Measurements from ENCODE around the gene CHCHD3. TPM values are rescaled to one million over a fixed set of nuclear protein-coding genes. Genes with fewer than 3 reads are reported as not detected.

CHCHD3 gene
- total and polyA plus RNA-seq, 4 donors, result 29.1 to 50.3 (median 36.0) TPM

- Histone ChIP-seq H3K27me3 (ENCODE audit: control insufficient read depth in 1 of 2, insufficient read depth in 2 of 2, low read length in 1 of 2) (no peaks in the 10 kb centered on the region), H3K4me1 (ENCODE audit: control insufficient read depth in 1 of 2, insufficient read depth in 2 of 2, low read length in 2 of 2) (peaks cover 0 to 2% of the 10 kb centered on the region in 2 donors), H3K36me3 (ENCODE audit: control insufficient read depth in 1 of 2, insufficient read depth in 2 of 2, low read length in 1 of 2) (no peaks in the 10 kb centered on the region), H3K4me3 (ENCODE audit: low read length in 2 of 2) (no peak overlapping the region), H3K9me3 (ENCODE audit: control insufficient read depth, low read length) (no peaks in the 10 kb centered on the region), H3K27ac (ENCODE audit: low read depth in 1 of 2, low read length in 2 of 2) (no peak overlapping the region)
- no peak for DNase-seq
- intact Hi-C loops (cut with DNase I), result no loop called here
- ATAC-seq (ENCODE audit: low FRiP score), result no peak
Observed at GRCh38 chr7:133015888-133016287, 66.0 kb downstream of the CHCHD3 start.

GRCh38 chr7:133011746-133012145 lies 70.1 kb downstream of the CHCHD3 start:
- H3K27ac ChIP-seq (ENCODE audit: low read depth in 1 of 2, low read length in 2 of 2), result no peak overlapping the region
- H3K36me3 ChIP-seq (ENCODE audit: control insufficient read depth in 1 of 2, insufficient read depth in 2 of 2, low read length in 1 of 2), result no peaks in the 10 kb centered on the region
- H3K4me3 ChIP-seq (ENCODE audit: low read length in 2 of 2), result no peak overlapping the region
- intact Hi-C loops (cut with DNase I), result no loop called here
- H3K4me1 ChIP-seq (ENCODE audit: control insufficient read depth in 1 of 2, insufficient read depth in 2 of 2, low read length in 2 of 2), result no peaks in the 10 kb centered on the region
- ATAC-seq (ENCODE audit: low FRiP score), result no peak
- no peaks in the 10 kb centered on the region for H3K9me3 ChIP-seq (ENCODE audit: control insufficient read depth, low read length)
- H3K27me3 ChIP-seq (ENCODE audit: control insufficient read depth in 1 of 2, insufficient read depth in 2 of 2, low read length in 1 of 2), result no peaks in the 10 kb centered on the region
- no peak for DNase-seq
- WGBS, 2 donors, result 96 to 97% methylated on average over 5 of the region's 5 CpGs

GRCh38 chr7:133009426-133010252 lies 72.3 kb downstream of the CHCHD3 start:
- ATAC-seq (ENCODE audit: low FRiP score), result no peak

DNA sequence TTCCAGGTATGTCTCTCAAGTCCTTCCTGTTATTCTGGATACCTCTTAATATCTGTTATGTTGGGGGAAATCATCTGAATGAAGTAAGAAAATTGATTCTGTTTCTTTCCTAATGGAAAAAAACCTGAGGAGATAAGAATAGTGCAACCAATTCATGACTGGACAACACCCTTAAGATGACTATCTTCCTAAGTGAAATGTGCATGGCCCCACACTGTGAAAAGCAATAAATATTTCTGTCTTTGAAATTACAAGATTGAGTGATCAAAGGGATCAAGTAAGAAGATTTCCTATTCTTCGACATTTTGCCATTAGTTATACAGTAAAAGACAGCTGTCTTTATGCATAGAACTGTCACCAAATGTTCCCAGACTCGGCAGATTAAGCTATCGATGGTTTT lies 73.9 kb downstream of the CHCHD3 start:
- Histone ChIP-seq H3K27me3 (ENCODE audit: control insufficient read depth in 1 of 2, insufficient read depth in 2 of 2, low read length in 1 of 2) (no peaks in the 10 kb centered on the region), H3K9me3 (ENCODE audit: control insufficient read depth, low read length) (no peaks in the 10 kb centered on the region), H3K27ac (ENCODE audit: low read depth in 1 of 2, low read length in 2 of 2) (no peak overlapping the region), H3K4me3 (ENCODE audit: low read length in 2 of 2) (no peak overlapping the region), H3K4me1 (ENCODE audit: control insufficient read depth in 1 of 2, insufficient read depth in 2 of 2, low read length in 2 of 2) (peaks cover 0 to 6% of the 10 kb centered on the region in 2 donors), H3K36me3 (ENCODE audit: control insufficient read depth in 1 of 2, insufficient read depth in 2 of 2, low read length in 1 of 2) (no peaks in the 10 kb centered on the region)
- DNase-seq (no peak), ATAC-seq (ENCODE audit: low FRiP score) (no peak)
- 77 to 88% methylated on average over 3 of the region's 3 CpGs for WGBS, 2 donors
- intact Hi-C loops (cut with DNase I), result no loop called here

More at GRCh38 chr7:133009426-133010252, 72.3 kb downstream of the CHCHD3 start:
- no peak for DNase-seq
- Histone ChIP-seq H3K4me1 (ENCODE audit: control insufficient read depth in 1 of 2, insufficient read depth in 2 of 2, low read length in 2 of 2) (no peaks in the 10 kb centered on the region), H3K36me3 (ENCODE audit: control insufficient read depth in 1 of 2, insufficient read depth in 2 of 2, low read length in 1 of 2) (no peaks in the 10 kb centered on the region), H3K27ac (ENCODE audit: low read depth in 1 of 2, low read length in 2 of 2) (no peak overlapping the region), H3K9me3 (ENCODE audit: control insufficient read depth, low read length) (no peaks in the 10 kb centered on the region), H3K27me3 (ENCODE audit: control insufficient read depth in 1 of 2, insufficient read depth in 2 of 2, low read length in 1 of 2) (no peaks in the 10 kb centered on the region), H3K4me3 (ENCODE audit: low read length in 2 of 2) (no peak overlapping the region)
- intact Hi-C loops (cut with DNase I), result no loop called here
- WGBS, 2 donors, result 89 to 92% methylated on average over 7 of the region's 7 CpGs

- H3K27me3 ChIP-seq (ENCODE audit: control insufficient read depth in 1 of 2, insufficient read depth in 2 of 2, low read length in 1 of 2), result no peaks in the 10 kb centered on the region
- ATAC-seq (ENCODE audit: low FRiP score) (no peak), DNase-seq (no peak)
- no peak overlapping the region for H3K4me3 ChIP-seq (ENCODE audit: low read length in 2 of 2)
- peaks cover 0 to 9% of the 10 kb centered on the region in 2 donors for H3K4me1 ChIP-seq (ENCODE audit: control insufficient read depth in 1 of 2, insufficient read depth in 2 of 2, low read length in 2 of 2)
- 37 to 43% methylated on average over 4 of the region's 4 CpGs for WGBS, 2 donors
- no peaks in the 10 kb centered on the region for H3K36me3 ChIP-seq (ENCODE audit: control insufficient read depth in 1 of 2, insufficient read depth in 2 of 2, low read length in 1 of 2)
- H3K9me3 ChIP-seq (ENCODE audit: control insufficient read depth, low read length), result no peaks in the 10 kb centered on the region
- intact Hi-C loops (cut with DNase I), result no loop called here
- H3K27ac ChIP-seq (ENCODE audit: low read depth in 1 of 2, low read length in 2 of 2), result no peak overlapping the region
Observed at GRCh38 chr7:133003052-133003910, 78.6 kb downstream of the CHCHD3 start.

- Histone ChIP-seq H3K4me3 (ENCODE audit: low read length in 2 of 2) (no peak overlapping the region), H3K4me1 (ENCODE audit: control insufficient read depth in 1 of 2, insufficient read depth in 2 of 2, low read length in 2 of 2) (peaks cover 0 to 9% of the 10 kb centered on the region in 2 donors), H3K27me3 (ENCODE audit: control insufficient read depth in 1 of 2, insufficient read depth in 2 of 2, low read length in 1 of 2) (no peaks in the 10 kb centered on the region), H3K9me3 (ENCODE audit: control insufficient read depth, low read length) (no peaks in the 10 kb centered on the region), H3K36me3 (ENCODE audit: control insufficient read depth in 1 of 2, insufficient read depth in 2 of 2, low read length in 1 of 2) (no peaks in the 10 kb centered on the region), H3K27ac (ENCODE audit: low read depth in 1 of 2, low read length in 2 of 2) (no peak overlapping the region)
- DNase-seq (no peak), ATAC-seq (ENCODE audit: low FRiP score) (no peak)
- intact Hi-C loops (cut with DNase I), result no loop called here
- 95 to 96% methylated on average over 5 of the region's 5 CpGs for WGBS, 2 donors
Observed at GRCh38 chr7:133001727-133002126, 80.2 kb downstream of the CHCHD3 start.

- intact Hi-C loops (cut with DNase I), result no loop called here
Observed at GRCh38 chr7:132999845-133000244, 82.0 kb downstream of the CHCHD3 start.

GRCh38 chr7:132998763-132999162 lies 83.1 kb downstream of the CHCHD3 start:
- ATAC-seq (ENCODE audit: low FRiP score) (no peak), DNase-seq (no peak)
- intact Hi-C loops (cut with DNase I), result no loop called here
- Histone ChIP-seq H3K4me3 (ENCODE audit: low read length in 2 of 2) (no peak overlapping the region), H3K27me3 (ENCODE audit: control insufficient read depth in 1 of 2, insufficient read depth in 2 of 2, low read length in 1 of 2) (no peaks in the 10 kb centered on the region), H3K36me3 (ENCODE audit: control insufficient read depth in 1 of 2, insufficient read depth in 2 of 2, low read length in 1 of 2) (no peaks in the 10 kb centered on the region), H3K4me1 (ENCODE audit: control insufficient read depth in 1 of 2, insufficient read depth in 2 of 2, low read length in 2 of 2) (peaks cover 2 to 9% of the 10 kb centered on the region in 2 donors), H3K9me3 (ENCODE audit: control insufficient read depth, low read length) (no peaks in the 10 kb centered on the region), H3K27ac (ENCODE audit: low read depth in 1 of 2, low read length in 2 of 2) (no peak overlapping the region)
- 9% methylated on average over 1 of the region's 1 CpG for WGBS, 2 donors

More at GRCh38 chr7:132999845-133000244, 82.0 kb downstream of the CHCHD3 start:
- H3K4me1 ChIP-seq (ENCODE audit: control insufficient read depth in 1 of 2, insufficient read depth in 2 of 2, low read length in 2 of 2), result peaks cover 2 to 9% of the 10 kb centered on the region in 2 donors
- no peaks in the 10 kb centered on the region for H3K27me3 ChIP-seq (ENCODE audit: control insufficient read depth in 1 of 2, insufficient read depth in 2 of 2, low read length in 1 of 2)
- H3K4me3 ChIP-seq (ENCODE audit: low read length in 2 of 2), result no peak overlapping the region
- H3K9me3 ChIP-seq (ENCODE audit: control insufficient read depth, low read length), result no peaks in the 10 kb centered on the region
- DNase-seq (no peak), ATAC-seq (ENCODE audit: low FRiP score) (no peak)
- WGBS, 2 donors, result 97% methylated on average over 1 of the region's 1 CpG
- H3K27ac ChIP-seq (ENCODE audit: low read depth in 1 of 2, low read length in 2 of 2), result no peak overlapping the region
- no peaks in the 10 kb centered on the region for H3K36me3 ChIP-seq (ENCODE audit: control insufficient read depth in 1 of 2, insufficient read depth in 2 of 2, low read length in 1 of 2)

Measured in aorta (tissue), 5 donors.